Measurements from ENCODE around the gene OLIG2. TPM values are rescaled to one million over a fixed set of nuclear protein-coding genes. Genes with fewer than 3 reads are reported as not detected.

OLIG2 gene
- total RNA-seq, 1 experiment from 2014 or later, result 0.79 TPM

GRCh38 chr21:33010931-33011330 is 14.8 kb upstream of the OLIG2 start:
- H3K27me3 Mint-ChIP-seq (ENCODE audit: low read depth), result peaks cover 32% of the 10 kb centered on the region
- H3K27ac Mint-ChIP-seq, result no peak overlapping the region
- POLR2A ChIA-PET, result no interaction called here
- DNase-seq (ENCODE audit: low spot score), result no peak
- TF ChIP-seq ZNF219 (CRISPR knock-in tag; IDR thresholded peaks at IDR 0.05; ENCODE audit: borderline replicate concordance), result no peak
- TF ChIP-seq ARID4B (CRISPR knock-in tag; IDR thresholded peaks at IDR 0.05; ENCODE audit: borderline replicate concordance), result no peak
- TF ChIP-seq NR1H2 (CRISPR knock-in tag; IDR thresholded peaks at IDR 0.05), result no peak
- TF ChIP-seq ZNF532 (CRISPR knock-in tag; IDR thresholded peaks at IDR 0.05; ENCODE audit: borderline replicate concordance), result no peak
- TF ChIP-seq SMAD3 (CRISPR knock-in tag; IDR thresholded peaks at IDR 0.05; ENCODE audit: borderline replicate concordance), result no peak
- H3K36me3 Mint-ChIP-seq, result no peaks in the 10 kb centered on the region
- CTCF ChIA-PET, result no interaction called here
- ATAC-seq, result no peak
- H3K4me1 Mint-ChIP-seq, result peaks cover 9% of the 10 kb centered on the region
- H3K9me3 Mint-ChIP-seq, result peaks cover 17% of the 10 kb centered on the region
- H3K4me3 Mint-ChIP-seq, result no peak overlapping the region

- ChIA-PET CTCF (no interaction called here), POLR2A (no interaction called here)
- peaks cover 9% of the 10 kb centered on the region for H3K4me1 Mint-ChIP-seq
- H3K27ac Mint-ChIP-seq, result no peak overlapping the region
- peaks cover 37% of the 10 kb centered on the region for H3K27me3 Mint-ChIP-seq (ENCODE audit: low read depth)
- no peak overlapping the region for H3K4me3 Mint-ChIP-seq
- ATAC-seq, result no peak
- DNase-seq (ENCODE audit: low spot score), result no peak
- no peaks in the 10 kb centered on the region for H3K36me3 Mint-ChIP-seq
- peaks cover 17% of the 10 kb centered on the region for H3K9me3 Mint-ChIP-seq
- TF ChIP-seq ESRRA (CRISPR knock-in tag; IDR thresholded peaks at IDR 0.05; ENCODE audit: borderline replicate concordance), result no peak
- TF ChIP-seq TCF7 (CRISPR knock-in tag; IDR thresholded peaks at IDR 0.05; ENCODE audit: low read depth), result no peak
- TF ChIP-seq JUN (CRISPR knock-in tag; IDR thresholded peaks at IDR 0.05), result no peak
- TF ChIP-seq E2F5 (CRISPR knock-in tag; IDR thresholded peaks at IDR 0.05), result no peak
- TF ChIP-seq MXD4 (CRISPR knock-in tag; IDR thresholded peaks at IDR 0.05; ENCODE audit: borderline replicate concordance), result no peak
- no peak for TF ChIP-seq TEAD1 (CRISPR knock-in tag; IDR thresholded peaks at IDR 0.05)
- no peak for TF ChIP-seq ZMAT4 (CRISPR knock-in tag; IDR thresholded peaks at IDR 0.05)
- TF ChIP-seq ZSCAN18 (CRISPR knock-in tag; IDR thresholded peaks at IDR 0.05), result no peak
- TF ChIP-seq ZBTB21 (CRISPR knock-in tag; IDR thresholded peaks at IDR 0.05; ENCODE audit: borderline replicate concordance), result no peak
- TF ChIP-seq ARID4B (CRISPR knock-in tag; IDR thresholded peaks at IDR 0.05; ENCODE audit: borderline replicate concordance), result no peak
- no peak for TF ChIP-seq MYBL2 (CRISPR knock-in tag; IDR thresholded peaks at IDR 0.05)
- no peak for TF ChIP-seq E2F4 (CRISPR knock-in tag; IDR thresholded peaks at IDR 0.05; ENCODE audit: borderline replicate concordance, low read depth)
Measured at GRCh38 chr21:33011462-33011861, 14.3 kb upstream of the OLIG2 start.
